PC-9 (cell line): ENCODE results near the gene CALCR.

Source experiments
- CTCF ChIP-seq: fragments of 200-600 bp; sonication (generic); conservative IDR thresholded peaks from 2 replicates; pipeline ENCODE4 v1.6.1; 2017; ENCODE audit warnings: mixed run types, antibody characterized with exemption, mild to moderate bottlenecking, moderate library complexity
- EZH2 ChIP-seq: fragments of 200-600 bp; sonication (generic); IDR thresholded peaks from 2 replicates; pipeline ENCODE4 v1.8.0; 2017; ENCODE audit warnings: antibody characterized with exemption, low read depth

- TF ChIP-seq EZH2, result no peak
- no peak for TF ChIP-seq CTCF
Observed at GRCh38 chr7:93463764-93464163, 110.8 kb downstream of the CALCR start.
